H1 (cell line): ENCODE results near the gene SPINK1.

ENCODE experiments used
- CTCF ChIP-seq, 3 experiments: IDR thresholded peaks; 1 replicate in 2 of 3; 2 replicates in 1 of 3; pipeline versions ENCODE4 v1.5.1 to v1.6.1; 2011; ENCODE audit warnings: low read length in 3 of 3, mild to moderate bottlenecking in 3 of 3, inconsistent platforms in 2 of 3, low read depth in 1 of 3, moderate library complexity in 1 of 3; ENCODE audit not compliant: insufficient read depth in 1 of 3; ENCODE audit errors: control extremely low read depth in 1 of 3
- JUN ChIP-seq: IDR thresholded peaks from 2 replicates; pipeline ENCODE4 v1.6.1; 2011; ENCODE audit warnings: low read depth, mild to moderate bottlenecking, improper control_type of control experiment, low read length

GRCh38 chr5:147854331-147854730 is 22.9 kb upstream of the SPINK1 start:
- TF ChIP-seq CTCF (IDR thresholded peaks at IDR 0.05; ENCODE audit: control extremely low read depth in 1 of 3, insufficient read depth in 1 of 3, low read depth in 1 of 3, low read length in 3 of 3) (no peak), JUN (no peak)
